Non-pigmented ciliary epithelial cell (primary cell): Measurements from ENCODE around the gene TSSC4.
A peak's percentile ranks its signal among the peaks of the same experiment; 100 is the strongest.
"Not testable (repeated sequence)": the region's sequence is repeated elsewhere in the genome, so short reads cannot be mapped to it uniquely, and the experiment has no call there.

Experiments used
- DNase-seq: peaks from one replicate; pipeline ENCODE4 v3.0.0-alpha.2; 2010; ENCODE audit warnings: low read depth

Gene TSSC4

GRCh38 chr11:2400069-2400761, at the start of gene TSSC4:
Gene TSSC4, plus strand, starts transcription at chr11:2400750. Its CDS starts 1,884 bp downstream, at chr11:2402634.
- DNase-seq, result peak; percentile 99

GRCh38 chr11:2351701-2352100, 48.8 kb upstream of the TSSC4 start:
- DNase-seq, result no peak

DNA sequence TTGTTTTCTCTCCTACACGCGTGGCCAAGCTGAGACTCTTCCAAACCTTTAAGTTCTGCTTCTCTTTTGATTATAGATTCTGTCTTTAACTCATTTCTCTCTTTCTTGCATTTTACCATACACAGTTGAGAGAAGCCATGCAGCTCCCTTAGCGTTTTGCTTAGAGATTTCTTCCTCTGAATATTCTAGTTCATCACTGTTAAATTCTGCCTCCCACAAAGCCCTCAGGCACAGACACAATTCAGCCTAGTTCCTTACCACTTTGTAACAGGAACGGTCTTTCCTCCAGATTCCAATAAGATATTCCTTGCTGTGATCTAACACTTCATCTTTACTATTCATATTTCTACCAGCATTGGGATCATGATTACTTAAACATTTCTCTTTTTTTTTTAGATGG, 48.1 kb upstream of the TSSC4 start:
- no peak for DNase-seq

GRCh38 chr11:2355000-2355644, 45.4 kb upstream of the TSSC4 start:
- DNase-seq, result peak; percentile 10

DNA sequence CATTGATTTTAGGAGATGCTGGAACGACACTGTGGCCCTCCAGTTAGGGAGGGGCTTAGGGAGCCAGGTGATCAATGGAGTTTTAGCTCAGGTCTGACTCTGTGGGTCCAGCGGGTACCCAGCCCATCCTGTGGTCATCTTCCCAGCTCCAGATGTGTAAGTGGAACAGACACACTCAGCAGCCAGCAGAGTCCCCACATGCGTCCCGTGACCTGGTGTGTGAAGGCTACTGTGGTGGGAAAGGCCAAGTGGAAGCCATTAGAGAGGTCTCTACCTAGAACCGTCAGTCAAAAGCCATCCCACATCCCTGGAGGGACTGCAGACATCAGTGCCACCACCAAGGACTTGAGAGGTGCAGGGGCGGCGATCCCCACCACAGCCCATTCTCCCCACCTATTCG, 43.3 kb upstream of the TSSC4 start:
- no peak for DNase-seq

GRCh38 chr11:2357651-2358050, 42.9 kb upstream of the TSSC4 start:
- not testable (repeated sequence) for DNase-seq

GRCh38 chr11:2358754-2359442, 41.7 kb upstream of the TSSC4 start:
- no peak for DNase-seq

- DNase-seq, result no peak
These were observed 41.0 kb upstream of the TSSC4 start for GRCh38 chr11:2359557-2359956.

GRCh38 chr11:2360081-2360642, 40.4 kb upstream of the TSSC4 start:
- DNase-seq, result no peak

DNA sequence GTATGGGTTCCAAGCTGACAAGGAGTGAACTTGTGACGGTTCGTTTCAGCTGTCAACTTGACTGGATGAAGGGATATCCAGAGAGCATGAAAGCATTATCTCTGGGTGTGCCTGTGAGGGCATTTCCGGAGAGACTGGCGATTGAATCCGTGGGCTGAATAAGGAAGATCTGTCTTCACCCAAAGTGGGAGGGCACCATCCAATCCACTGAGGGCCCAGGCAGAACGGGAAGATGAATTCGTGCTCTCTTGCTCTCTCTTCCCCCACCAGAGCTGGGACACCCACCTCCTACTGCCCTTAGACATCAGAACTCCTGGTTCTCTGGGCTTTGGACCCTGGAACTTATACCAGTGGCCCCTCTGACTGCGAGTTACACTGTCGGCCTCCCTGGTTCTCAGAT, 39.0 kb upstream of the TSSC4 start:
- DNase-seq, result no peak

GRCh38 chr11:2362414-2362813, 38.1 kb upstream of the TSSC4 start:
- DNase-seq, result no peak

DNA sequence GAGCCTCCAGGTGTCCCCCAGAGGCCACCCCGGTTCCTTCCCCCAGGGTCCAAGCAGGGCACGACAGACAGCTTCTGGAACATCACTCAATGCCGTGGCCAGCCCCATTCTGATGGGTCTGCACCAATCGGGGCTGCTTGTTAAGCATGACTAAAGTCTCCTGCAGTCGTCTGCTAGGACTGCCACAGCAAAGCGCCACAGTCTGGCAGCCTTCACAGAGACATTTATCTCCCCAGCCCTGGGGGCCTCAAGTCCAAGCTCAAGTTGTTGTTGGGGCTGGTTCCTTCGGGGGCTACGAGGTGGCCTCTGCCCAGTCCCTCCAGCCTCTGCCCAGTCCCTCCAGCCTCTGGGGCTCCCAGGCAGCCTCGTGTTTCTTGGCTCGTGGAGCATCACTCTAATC, 37.4 kb upstream of the TSSC4 start:
- no peak for DNase-seq

DNA sequence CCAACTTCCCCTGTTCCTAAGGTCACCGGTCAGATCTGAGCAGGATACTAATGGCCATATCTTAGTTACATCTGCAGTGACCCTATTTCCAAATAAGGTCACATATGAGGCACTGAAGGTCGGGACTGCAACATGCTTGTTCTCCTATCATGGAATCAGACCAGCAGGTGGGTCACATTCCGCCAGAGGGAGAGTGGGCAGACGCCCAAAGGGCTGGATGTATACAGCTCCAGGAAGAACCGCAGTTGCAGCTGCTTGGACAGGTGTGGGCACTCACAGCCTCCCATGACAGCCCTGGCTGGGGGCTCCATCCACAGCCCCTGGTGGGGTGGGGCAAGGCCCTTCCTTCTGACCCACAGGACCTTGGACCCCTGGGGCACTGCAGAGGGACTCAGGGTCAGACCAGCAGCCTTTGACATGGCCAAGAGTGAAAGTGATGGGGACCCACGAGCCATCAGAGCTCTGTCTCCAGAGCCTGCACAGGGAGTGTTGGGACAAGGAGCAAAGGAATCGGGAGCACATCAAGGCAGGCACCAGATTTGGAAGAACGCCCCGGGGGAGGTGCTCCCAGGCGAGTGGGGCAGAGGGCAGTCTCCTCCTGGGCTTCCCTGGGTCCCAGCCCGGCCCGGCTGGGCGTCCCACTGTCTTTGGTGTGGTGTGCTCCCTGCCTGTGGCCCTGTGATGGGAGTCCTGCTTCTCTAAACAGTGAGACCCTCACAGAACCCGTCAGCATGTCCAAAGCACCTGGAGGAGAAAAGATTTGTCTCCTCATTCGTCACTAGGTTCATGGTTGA, 36.8 kb upstream of the TSSC4 start:
- no peak for DNase-seq

DNA sequence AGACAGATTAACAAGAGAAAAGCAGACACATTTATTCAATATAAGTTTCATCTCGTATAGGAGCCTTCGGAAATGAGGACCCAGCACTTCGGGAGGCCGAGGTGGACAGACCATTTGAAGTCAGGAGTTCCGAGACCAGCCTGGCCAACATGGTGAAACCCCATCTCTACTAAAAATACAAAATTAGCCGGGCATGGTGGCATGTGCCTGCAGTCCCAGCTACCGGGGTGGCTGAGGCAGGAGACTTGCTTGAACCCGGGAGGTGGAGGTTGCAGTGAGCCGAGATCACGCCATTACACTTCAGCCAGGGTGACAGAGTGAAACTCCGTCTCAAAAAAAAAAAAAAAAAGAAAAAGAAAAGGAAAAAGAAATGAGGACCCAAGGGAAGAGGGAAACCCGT, 36.2 kb upstream of the TSSC4 start:
- not testable (repeated sequence) for DNase-seq

GRCh38 chr11:2365571-2366210, 34.9 kb upstream of the TSSC4 start:
- DNase-seq, result no peak

GRCh38 chr11:2366276-2366675, 34.3 kb upstream of the TSSC4 start:
- DNase-seq, result no peak

GRCh38 chr11:2366733-2367132, 33.8 kb upstream of the TSSC4 start:
- DNase-seq, result no peak

DNA sequence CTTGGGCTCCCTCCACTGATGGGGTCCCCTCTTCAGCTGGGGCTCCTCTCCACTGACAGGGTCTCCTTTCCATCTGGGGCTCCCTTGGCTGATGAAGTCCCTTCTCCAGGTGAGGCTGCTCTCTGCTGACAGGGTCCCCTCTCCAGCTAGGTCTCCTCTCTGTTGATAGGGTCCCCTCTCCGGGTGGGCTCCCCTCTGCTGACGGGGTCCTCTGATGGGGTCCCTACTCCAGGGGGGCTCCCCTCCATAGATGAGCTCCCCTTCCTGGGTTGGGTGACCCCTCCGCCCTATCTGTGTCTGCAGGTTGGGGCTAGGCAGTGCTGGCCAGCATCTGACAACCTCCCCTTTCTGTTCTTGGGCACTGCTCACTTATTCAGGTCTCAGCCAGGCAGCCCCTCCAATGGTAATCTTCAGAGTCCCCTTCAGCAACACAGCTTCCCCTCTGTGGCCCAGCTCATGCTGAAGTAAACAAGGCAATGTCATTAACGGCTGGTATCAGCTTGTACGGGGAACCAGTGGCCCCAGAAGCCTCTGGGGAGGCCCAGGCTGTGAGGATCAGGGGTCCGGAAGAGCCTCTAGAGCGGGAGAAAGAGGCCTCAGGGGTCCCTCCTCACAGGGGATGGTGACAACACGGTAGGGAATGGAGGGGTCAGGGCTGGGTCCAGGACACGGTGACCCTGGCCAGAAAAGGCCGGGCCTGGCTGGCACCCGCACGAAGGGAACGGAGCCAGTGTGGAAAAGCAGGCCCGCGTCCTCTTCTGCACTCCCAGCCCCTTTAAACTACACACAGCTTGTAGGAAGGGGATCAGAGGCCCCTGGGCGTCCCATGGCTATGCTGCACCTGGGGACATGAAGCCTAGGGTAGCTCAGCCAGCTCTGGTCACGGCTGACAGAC, 33.0 kb upstream of the TSSC4 start:
- DNase-seq, result no peak

GRCh38 chr11:2368178-2368850, 32.2 kb upstream of the TSSC4 start:
- no peak for DNase-seq

DNA sequence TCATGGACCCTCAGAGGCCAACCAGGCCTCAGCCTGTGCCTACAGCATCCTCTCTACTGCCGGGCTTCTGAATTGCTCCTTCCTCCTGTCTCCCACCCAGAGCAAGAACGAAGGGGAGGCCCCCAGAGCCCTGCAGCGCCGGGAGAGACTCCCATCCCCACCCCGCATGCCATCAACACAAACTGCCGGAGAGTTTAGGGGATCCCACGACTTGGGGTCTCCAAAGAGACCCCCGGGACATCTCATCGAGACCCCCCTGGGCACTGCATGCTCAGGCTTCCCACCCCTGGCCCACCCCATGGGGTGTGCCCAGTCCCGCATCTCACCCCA, 31.7 kb upstream of the TSSC4 start:
- DNase-seq, result no peak
